IMR-90 (cell line): ENCODE data around the gene TRAF7.
"Not testable (repeated sequence)": the region's sequence is repeated elsewhere in the genome, so short reads cannot be mapped to it uniquely, and the experiment has no call there.

Experiments used
- CTCF ChIP-seq: conservative IDR thresholded peaks from 2 replicates; pipeline ENCODE4 v1.5.1; 2012; ENCODE audit warnings: mild to moderate bottlenecking, low read depth, low read length, improper control_type of control experiment
- MAFK ChIP-seq: IDR thresholded peaks from 2 replicates; pipeline ENCODE4 v1.6.1; 2012; ENCODE audit warnings: low read depth, low read length, improper control_type of control experiment

GRCh38 chr16:2108446-2109270 is 46.9 kb upstream of the TRAF7 start:
- not testable (repeated sequence) for TF ChIP-seq CTCF, MAFK
